H1 (cell line): ENCODE measurements around the gene AKIRIN1. TPM values are rescaled to one million over a fixed set of nuclear protein-coding genes. Genes with fewer than 3 reads are reported as not detected.

Source experiments
- CTCF ChIA-PET: fragments of 300-600 bp; sonication (Branson Sonifier 250); formaldehyde crosslinking; loops from one replicate; lab custom pipeline; 2021; ENCODE audit not compliant: partially characterized antibody; lab: Charles Lee
- POLR2A ChIA-PET: fragments of 300-600 bp; sonication (Branson Sonifier 250); formaldehyde crosslinking; loops from one replicate; lab custom pipeline; 2021; ENCODE audit warnings: inconsistent platforms; ENCODE audit not compliant: partially characterized antibody; lab: Charles Lee
- DNase-seq, 2 experiments: peaks; one replicate each; pipeline versions ENCODE4 v3.0.0 to v3.0.0-alpha.2; 2010 to 2022; ENCODE audit warnings: low spot score in 2 of 2, low read depth in 1 of 2, mixed read lengths in 1 of 2
- FAIRE-seq: peaks from 2 replicates; lab custom pipeline; 2011; peaks lifted over from hg19 to GRCh38; lab: Jason Lieb, UNC
- H2AFZ ChIP-seq: 2 replicates; pipeline ENCODE4 v1.8.1; 2012; ENCODE audit warnings: low read length, inconsistent platforms
- H2AK5ac ChIP-seq: 2 replicates; pipeline ENCODE4 v1.6.1; 2013; ENCODE audit warnings: low read depth, low read length
- H2BK120ac ChIP-seq: replicated peaks from 2 replicates; pipeline ENCODE3; 2013; ENCODE audit warnings: low read depth, low read length, inconsistent platforms
- H2BK12ac ChIP-seq: 2 replicates; pipeline ENCODE4 v1.6.1; 2013; ENCODE audit warnings: low read depth, low read length
- H2BK15ac ChIP-seq: 2 replicates; pipeline ENCODE4 v1.6.1; 2013; ENCODE audit warnings: low read length
- H2BK20ac ChIP-seq: 2 replicates; pipeline ENCODE4 v1.6.1; 2013; ENCODE audit warnings: low read length
- H2BK5ac ChIP-seq: 2 replicates; pipeline ENCODE4 v1.6.1; 2013; ENCODE audit warnings: low read depth, low read length
- H3K14ac ChIP-seq: 2 replicates; pipeline ENCODE4 v1.6.1; 2013; ENCODE audit warnings: inconsistent platforms; ENCODE audit not compliant: insufficient read length
- H3K18ac ChIP-seq: 2 replicates; pipeline ENCODE4 v1.6.1; 2013; ENCODE audit warnings: low read length; ENCODE audit errors: extremely low read depth
- H3K23ac ChIP-seq: 2 replicates; pipeline ENCODE4 v1.6.1; 2013; ENCODE audit warnings: inconsistent platforms; ENCODE audit not compliant: insufficient read length
- H3K23me2 ChIP-seq: 2 replicates; pipeline ENCODE4 v1.6.1; 2013; ENCODE audit warnings: low read depth, low read length
- H3K27ac ChIP-seq: 2 replicates; pipeline ENCODE4 v1.6.1; 2011; ENCODE audit warnings: low read depth, low read length, inconsistent platforms
- H3K27me3 ChIP-seq, 4 experiments: replicated peaks in 1 of 4; 1 replicate in 1 of 4; 2 replicates in 3 of 4; pipeline versions ENCODE4 v1.6.1 to v1.8.1; 2011 to 2013; ENCODE audit warnings: low read length in 3 of 4, mild to moderate bottlenecking in 3 of 4, inconsistent platforms in 2 of 4, mixed read lengths in 2 of 4, moderate library complexity in 1 of 4; ENCODE audit not compliant: control insufficient read depth in 3 of 4, insufficient read depth in 3 of 4; ENCODE audit errors: extremely low read depth in 1 of 4
- H3K36me3 ChIP-seq, 4 experiments: 2 replicates each; pipeline versions ENCODE4 v1.6.1 to v1.8.1; 2011 to 2013; ENCODE audit warnings: mild to moderate bottlenecking in 4 of 4, low read length in 3 of 4, moderate library complexity in 2 of 4, control low read depth in 1 of 4, inconsistent platforms in 1 of 4; ENCODE audit not compliant: insufficient read depth in 4 of 4, control insufficient read depth in 2 of 4
- H3K4ac ChIP-seq: replicated peaks from 2 replicates; pipeline ENCODE3; 2013; ENCODE audit warnings: low read length, low read depth, mixed read lengths, inconsistent platforms; ENCODE audit not compliant: insufficient read length
- H3K4me1 ChIP-seq, 4 experiments: replicated peaks in 1 of 4; 1 replicate in 1 of 4; 2 replicates in 3 of 4; pipeline versions ENCODE4 v1.6.1 to v1.8.1; 2011 to 2013; ENCODE audit warnings: low read length in 3 of 4, inconsistent platforms in 2 of 4, mixed read lengths in 1 of 4; ENCODE audit not compliant: insufficient read depth in 4 of 4, control insufficient read depth in 3 of 4
- H3K4me2 ChIP-seq, 2 experiments: 2 replicates each; pipeline versions ENCODE4 v1.6.1 to v1.8.1; 2011 to 2013; ENCODE audit warnings: low read depth in 2 of 2, low read length in 2 of 2, control low read depth in 1 of 2, inconsistent platforms in 1 of 2, mild to moderate bottlenecking in 1 of 2; ENCODE audit not compliant: insufficient read depth in 1 of 2
- H3K4me3 ChIP-seq, 4 experiments: fragments of 200-600, 300-600 bp in 1 of 4; sonication (generic), shearing (Covaris generic), sonication (Bioruptor Twin) in 1 of 4; 2 replicates each; pipeline versions ENCODE4 v1.5.1 to v1.8.1; 2011 to 2016; ENCODE audit warnings: low read length in 4 of 4, low read depth in 3 of 4, control low read depth in 2 of 4, inconsistent platforms in 2 of 4, mild to moderate bottlenecking in 2 of 4, mixed read lengths in 1 of 4, moderate library complexity in 1 of 4; ENCODE audit not compliant: insufficient read depth in 2 of 4; ENCODE audit errors: extremely low read depth in 1 of 4
- H3K56ac ChIP-seq: replicated peaks from 2 replicates; pipeline ENCODE3; 2013; ENCODE audit warnings: low read depth, mild to moderate bottlenecking, mixed read lengths, low read length, inconsistent platforms; ENCODE audit not compliant: insufficient read length
- H3K79me1 ChIP-seq: 2 replicates; pipeline ENCODE4 v1.6.1; 2013; ENCODE audit warnings: low read depth, low read length, control low read depth
- H3K79me2 ChIP-seq, 2 experiments: 2 replicates each; pipeline versions ENCODE4 v1.6.1 to v1.8.1; 2012 to 2013; ENCODE audit warnings: low read length in 2 of 2, mild to moderate bottlenecking in 2 of 2, inconsistent platforms in 1 of 2; ENCODE audit not compliant: insufficient read depth in 2 of 2, control insufficient read depth in 1 of 2
- H3K9ac ChIP-seq, 4 experiments: replicated peaks in 1 of 4; 1 replicate in 1 of 4; 2 replicates in 3 of 4; pipeline versions ENCODE4 v1.6.1 to v1.8.1; 2011 to 2013; ENCODE audit warnings: low read depth in 3 of 4, low read length in 3 of 4, control low read depth in 2 of 4, mild to moderate bottlenecking in 2 of 4, moderate library complexity in 2 of 4, inconsistent platforms in 1 of 4; ENCODE audit errors: extremely low read depth in 1 of 4
- H3K9me3 ChIP-seq, 2 experiments: 2 replicates each; pipeline versions ENCODE4 v1.6.1 to v1.8.1; 2012 to 2013; ENCODE audit warnings: mild to moderate bottlenecking in 2 of 2, moderate library complexity in 2 of 2, control low read depth in 1 of 2, inconsistent platforms in 1 of 2, low read depth in 1 of 2, low read length in 1 of 2, mixed read lengths in 1 of 2; ENCODE audit not compliant: insufficient read depth in 2 of 2
- H4K20me1 ChIP-seq, 2 experiments: replicated peaks in 1 of 2; 2 replicates each; pipeline versions ENCODE3 to v1.8.1; 2011 to 2013; ENCODE audit warnings: inconsistent platforms in 2 of 2, low read length in 2 of 2, mild to moderate bottlenecking in 1 of 2; ENCODE audit not compliant: insufficient read depth in 2 of 2, control insufficient read depth in 1 of 2
- H4K5ac ChIP-seq: 2 replicates; pipeline ENCODE4 v1.6.1; 2013; ENCODE audit warnings: low read length, low read depth, mixed read lengths, inconsistent platforms; ENCODE audit not compliant: insufficient read length
- H4K8ac ChIP-seq: 2 replicates; pipeline ENCODE4 v1.8.0; 2013; ENCODE audit warnings: mild to moderate bottlenecking, moderate library complexity, low read length, inconsistent platforms; ENCODE audit not compliant: insufficient read depth; ENCODE audit errors: extremely low read depth
- H4K91ac ChIP-seq: replicated peaks from 2 replicates; pipeline ENCODE3; 2013; ENCODE audit warnings: low read length, mixed read lengths, inconsistent platforms; ENCODE audit not compliant: insufficient read length
- ASH2L ChIP-seq: fragments of 200-600, 300-600 bp; sonication (generic); IDR thresholded peaks from one replicate; pipeline ENCODE4 v1.7.1; 2017; ENCODE audit warnings: low read length
- CEBPB ChIP-seq: IDR thresholded peaks from 2 replicates; pipeline ENCODE4 v1.6.1; 2012; ENCODE audit warnings: low read depth, low read length
- KDM4A ChIP-seq: IDR thresholded peaks from one replicate; pipeline ENCODE4 v1.7.1; 2012; ENCODE audit warnings: low read depth, mild to moderate bottlenecking, moderate library complexity, low read length, inconsistent platforms; ENCODE audit not compliant: severe bottlenecking
- POLR2AphosphoS5 ChIP-seq: IDR thresholded peaks from 2 replicates; pipeline ENCODE4 v1.6.1; 2011; ENCODE audit warnings: low read depth, low read length
- RXRA ChIP-seq: IDR thresholded peaks from 2 replicates; pipeline ENCODE4 v1.6.1; 2011; ENCODE audit warnings: low read depth, mild to moderate bottlenecking, low read length, moderate library complexity; ENCODE audit not compliant: insufficient read depth
- YY1 ChIP-seq: IDR thresholded peaks from 2 replicates; pipeline ENCODE4 v1.6.1; 2011; ENCODE audit warnings: low read depth, mild to moderate bottlenecking, low read length
- WGBS, 2 experiments: shearing (Covaris generic) in 1 of 2; methylation state at CpG; one replicate each; pipeline versions ENCODE4 v1.1.6 to v1.1.7; 2013 to 2015; ENCODE audit warnings: low lambda C conversion rate in 2 of 2, mixed read lengths in 2 of 2, inconsistent platforms in 1 of 2, low coverage in 1 of 2, missing lambda C conversion rate in 1 of 2; ENCODE audit not compliant: insufficient replicate concordance in 2 of 2, insufficient coverage in 1 of 2, insufficient read length in 1 of 2; ENCODE audit errors: extremely low coverage in 1 of 2, missing lambda C conversion rate in 1 of 2; 5-methylcytosine and 5-hydroxymethylcytosine counted together
- polyA plus RNA-seq, 7 experiments: library from polyadenylated mRNA; depleted of rRNA in 3 of 7; stranded (reverse) in 5 of 7; unstranded in 2 of 7; fragments of >200 nt in 5 of 7; fragments of 200-250 nt in 2 of 7; gene quantifications; 1 replicate in 5 of 7; 2 replicates in 1 of 7; 4 replicates in 1 of 7; pipeline versions ENCODE4 v1.2.1 to v1.2.3, GENCODE V29; 2011 to 2013; ENCODE audit warnings: missing spikeins in 2 of 7, mixed read lengths in 2 of 7
- total RNA-seq: library from RNA; stranded (reverse); fragmentation: NEBNext Ultra II Directional; extraction: Animal tissue kit (Norgen Biotek cat#: 25700); gene quantifications from 2 replicates; pipeline ENCODE4 v1.2.1, GENCODE V29; 2021

The AKIRIN1 gene
- total and polyA plus RNA-seq, 2 of the 8 experiments (the other 6 are each of a cell fraction or from before 2014, with no cell fraction given), result 148 to 236 TPM

DNA sequence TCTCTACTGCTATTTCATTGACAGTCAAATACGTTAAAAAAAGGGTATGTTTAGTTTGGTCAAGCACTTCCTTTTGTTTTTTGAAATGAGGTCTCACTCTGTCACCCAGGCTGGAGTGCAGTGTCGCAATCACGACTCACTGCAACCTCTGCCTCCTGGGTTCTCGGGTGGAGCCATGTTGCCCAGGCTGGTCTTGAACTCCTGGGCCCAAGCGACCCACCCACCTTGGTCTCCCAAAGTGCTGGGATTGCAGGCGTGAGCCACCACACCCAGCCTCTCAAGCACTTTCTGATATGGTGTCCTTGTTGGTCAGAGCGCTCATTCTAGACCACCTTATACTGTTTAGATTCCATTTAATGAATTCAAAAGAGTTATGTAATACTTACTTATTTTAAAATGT lies 28.5 kb upstream of the AKIRIN1 start:
- H3K36me3 ChIP-seq, result no peaks in the 10 kb centered on the region
- 0 out of 2 replicates have a peak overlapping the region, but pooled peaks have one; percentile 9 for H2AFZ ChIP-seq
- no peak overlapping the region for H3K18ac ChIP-seq
- no peak overlapping the region for H3K4ac ChIP-seq
- H4K91ac ChIP-seq, result no peak overlapping the region
- WGBS, 2 experiments, result 92% methylated on average over 7 of the region's 7 CpGs; no CpG with 5 or more reads in 1 of the 2 experiments
- FAIRE-seq, result no peak
- no peak overlapping the region for H3K14ac ChIP-seq
- H2AK5ac ChIP-seq, result no peak overlapping the region
- no peak overlapping the region for H3K23ac ChIP-seq
- no peaks in the 10 kb centered on the region for H3K9me3 ChIP-seq
- no peak overlapping the region for H3K9ac ChIP-seq
- H2BK20ac ChIP-seq, result no peak overlapping the region
- peaks cover 0 to 1% of the 10 kb centered on the region in 2 experiments for H4K20me1 ChIP-seq
- H2BK12ac ChIP-seq, result no peak overlapping the region
- H2BK5ac ChIP-seq, result no peak overlapping the region
- TF ChIP-seq YY1 (no peak), POLR2AphosphoS5 (no peak), KDM4A (no peak), RXRA (no peak), CEBPB (peak; percentile 70; the same call in 1 of the 2 replicates), ASH2L (no peak)
- TF ChIP-seq, all 59 proteins: peak for 1
- H3K27me3 ChIP-seq, result no peaks in the 10 kb centered on the region
- H3K79me1 ChIP-seq, result no peaks in the 10 kb centered on the region
- H3K27ac ChIP-seq, result no peak overlapping the region
- DNase-seq, result no peak
- no peak overlapping the region for H2BK15ac ChIP-seq
- H3K56ac ChIP-seq, result no peak overlapping the region
- no peaks in the 10 kb centered on the region for H3K23me2 ChIP-seq
- POLR2A ChIA-PET, result no interaction called here
- no peaks in the 10 kb centered on the region for H3K4me1 ChIP-seq
- CTCF ChIA-PET, result no interaction called here
- H2BK120ac ChIP-seq, result no peak overlapping the region
- H4K5ac ChIP-seq, result no peak overlapping the region
- H3K79me2 ChIP-seq, result no peaks in the 10 kb centered on the region
- no peak overlapping the region for H3K4me2 ChIP-seq
- no peak overlapping the region for H3K4me3 ChIP-seq
- no peak overlapping the region for H4K8ac ChIP-seq
